IMR-90 (cell line): ENCODE data around the gene THUMPD2. TPM values are rescaled to one million over a fixed set of nuclear protein-coding genes. Genes with fewer than 3 reads are reported as not detected.

ENCODE experiments used
- ATAC-seq: fragments of 200-7000 bp; cut with Tn5 transposase; 2 replicates; pipeline ENCODE4 v1.9.1; 2020; ENCODE audit warnings: low read depth, mild to moderate bottlenecking, moderate library complexity
- BruUV-seq: library from RNA; stranded (reverse); fragments of 400-500 nt; replicated peaks from 2 replicates; lab custom pipeline; 2021; lab: Mats Ljungman, UMichigan
- CTCF ChIA-PET: fragments of 300-600 bp; formaldehyde crosslinking; extraction: SDS; loops from one replicate; lab custom pipeline; 2021; ENCODE audit warnings: antibody characterized with exemption; lab: Yijun Ruan, JAX
- POLR2A ChIA-PET: fragments of 300-600 bp; sonication (Branson Sonifier 250); formaldehyde crosslinking; loops from one replicate; lab custom pipeline; 2022; ENCODE audit warnings: antibody characterized with exemption; ENCODE audit not compliant: unreplicated experiment; lab: Charles Lee
- DNase-seq: peaks from one replicate; pipeline ENCODE4 v3.0.0; 2013
- H2AFZ ChIP-seq: replicated peaks from 2 replicates; pipeline ENCODE3; 2013; ENCODE audit warnings: low read length, mild to moderate bottlenecking; ENCODE audit not compliant: poor library complexity
- H2AK5ac ChIP-seq: 2 replicates; pipeline ENCODE4 v1.6.1; 2013; ENCODE audit warnings: low read depth, low read length, inconsistent platforms
- H2AK9ac ChIP-seq: replicated peaks from 2 replicates; pipeline ENCODE3; 2013; ENCODE audit warnings: mild to moderate bottlenecking, low read depth, low read length, moderate library complexity; ENCODE audit not compliant: poor library complexity
- H2BK120ac ChIP-seq: 2 replicates; pipeline ENCODE4 v1.6.1; 2013; ENCODE audit warnings: low read depth, low read length, inconsistent platforms
- H2BK15ac ChIP-seq: 3 replicates; pipeline ENCODE4 v1.6.1; 2013; ENCODE audit warnings: low read depth, low read length, inconsistent platforms
- H2BK20ac ChIP-seq: 2 replicates; pipeline ENCODE4 v1.6.1; 2013; ENCODE audit warnings: low read depth, mild to moderate bottlenecking, inconsistent platforms, low read length, moderate library complexity
- H2BK5ac ChIP-seq: 2 replicates; pipeline ENCODE4 v1.6.1; 2013; ENCODE audit warnings: mild to moderate bottlenecking, low read depth, low read length, inconsistent platforms; ENCODE audit not compliant: poor library complexity, severe bottlenecking
- H3K14ac ChIP-seq: replicated peaks from 2 replicates; pipeline ENCODE4 v1.6.1; 2013; ENCODE audit warnings: low read depth, low read length, inconsistent platforms
- H3K18ac ChIP-seq: 2 replicates; pipeline ENCODE4 v1.6.1; 2013; ENCODE audit warnings: low read depth, low read length, control low read depth
- H3K23ac ChIP-seq: 2 replicates; pipeline ENCODE4 v1.6.1; 2013; ENCODE audit warnings: low read depth, low read length, inconsistent platforms
- H3K27ac ChIP-seq: 2 replicates; pipeline ENCODE4 v1.5.1; 2013; ENCODE audit warnings: mild to moderate bottlenecking, control low read depth, low read length; ENCODE audit not compliant: insufficient read depth
- H3K27me3 ChIP-seq: 2 replicates; pipeline ENCODE4 v1.6.1; 2013; ENCODE audit warnings: low read length; ENCODE audit not compliant: control insufficient read depth, insufficient read depth
- H3K36me3 ChIP-seq: 2 replicates; pipeline ENCODE4 v1.6.1; 2013; ENCODE audit warnings: low read length, mixed read lengths; ENCODE audit not compliant: control insufficient read depth, insufficient read depth
- H3K4ac ChIP-seq: 2 replicates; pipeline ENCODE4 v1.6.1; 2013; ENCODE audit warnings: low read depth, low read length, inconsistent platforms
- H3K4me1 ChIP-seq: 2 replicates; pipeline ENCODE4 v1.6.1; 2013; ENCODE audit warnings: low read length, mixed read lengths; ENCODE audit not compliant: control insufficient read depth, insufficient read depth
- H3K4me2 ChIP-seq: 2 replicates; pipeline ENCODE4 v1.6.1; 2013; ENCODE audit warnings: low read depth, mild to moderate bottlenecking, control low read depth, low read length, moderate library complexity
- H3K4me3 ChIP-seq: 2 replicates; pipeline ENCODE4 v1.5.1; 2013; ENCODE audit warnings: low read depth, mild to moderate bottlenecking, control low read depth, low read length, moderate library complexity; ENCODE audit not compliant: insufficient read depth
- H3K56ac ChIP-seq: 2 replicates; pipeline ENCODE4 v1.6.1; 2013; ENCODE audit warnings: low read length, inconsistent platforms; ENCODE audit not compliant: insufficient read depth; ENCODE audit errors: extremely low read depth
- H3K79me1 ChIP-seq, 2 experiments: 2 replicates each; pipeline ENCODE4 v1.6.1; 2013; ENCODE audit warnings: low read length in 2 of 2, inconsistent platforms in 1 of 2, low read depth in 1 of 2
- H3K9ac ChIP-seq: 2 replicates; pipeline ENCODE4 v1.6.1; 2013; ENCODE audit warnings: low read depth, low read length, control low read depth
- H3K9me1 ChIP-seq: 2 replicates; pipeline ENCODE4 v1.6.1; 2013; ENCODE audit warnings: low read length, inconsistent platforms; ENCODE audit not compliant: insufficient read depth
- H3K9me3 ChIP-seq: 2 replicates; pipeline ENCODE4 v1.6.1; 2013; ENCODE audit warnings: low read length; ENCODE audit not compliant: control insufficient read depth, insufficient read depth
- H4K20me1 ChIP-seq: 2 replicates; pipeline ENCODE4 v1.6.1; 2013; ENCODE audit warnings: low read length, inconsistent platforms; ENCODE audit not compliant: insufficient read depth
- H4K5ac ChIP-seq: 2 replicates; pipeline ENCODE4 v1.6.1; 2013; ENCODE audit warnings: mild to moderate bottlenecking, low read depth, low read length, control low read depth
- H4K8ac ChIP-seq, 2 experiments: 2 replicates each; pipeline ENCODE4 v1.6.1; 2013; ENCODE audit warnings: low read depth in 2 of 2, low read length in 2 of 2, control low read depth in 1 of 2, inconsistent platforms in 1 of 2
- H4K91ac ChIP-seq: 2 replicates; pipeline ENCODE4 v1.6.1; 2013; ENCODE audit warnings: low read depth, low read length, inconsistent platforms; ENCODE audit not compliant: insufficient read depth
- BHLHE40 ChIP-seq: fragments of 150-350 bp; IDR thresholded peaks from 2 replicates; pipeline ENCODE4 v1.6.1; 2016; ENCODE audit warnings: mild to moderate bottlenecking, low read depth, low read length
- CEBPB ChIP-seq: IDR thresholded peaks from 2 replicates; pipeline ENCODE4 v1.6.1; 2012; ENCODE audit warnings: low read depth, low read length, improper control_type of control experiment
- CHD1 ChIP-seq: IDR thresholded peaks from 2 replicates; pipeline ENCODE4 v1.6.1; 2012; ENCODE audit warnings: low read depth, low read length, improper control_type of control experiment
- CTCF ChIP-seq: conservative IDR thresholded peaks from 2 replicates; pipeline ENCODE4 v1.5.1; 2012; ENCODE audit warnings: mild to moderate bottlenecking, low read depth, low read length, improper control_type of control experiment
- ELK1 ChIP-seq: fragments of 150-350 bp; IDR thresholded peaks from 2 replicates; pipeline ENCODE4 v1.6.1; 2016; ENCODE audit warnings: low read depth, mild to moderate bottlenecking, low read length, moderate library complexity, borderline replicate concordance
- FOS ChIP-seq: fragments of 150-350 bp; IDR thresholded peaks from 2 replicates; pipeline ENCODE4 v1.6.1; 2016; ENCODE audit warnings: low read depth, low read length
- MAFK ChIP-seq: IDR thresholded peaks from 2 replicates; pipeline ENCODE4 v1.6.1; 2012; ENCODE audit warnings: low read depth, low read length, improper control_type of control experiment
- MAZ ChIP-seq: IDR thresholded peaks from 2 replicates; pipeline ENCODE4 v1.6.1; 2012; ENCODE audit warnings: low read depth, mild to moderate bottlenecking, low read length, improper control_type of control experiment, moderate library complexity, borderline replicate concordance
- NFE2L2 ChIP-seq: fragments of 150-350 bp; IDR thresholded peaks from 2 replicates; pipeline ENCODE4 v1.6.1; 2016; ENCODE audit warnings: low read depth, mild to moderate bottlenecking, low read length
- POLR2A ChIP-seq: IDR thresholded peaks from 2 replicates; pipeline ENCODE4 v1.6.1; 2012; ENCODE audit warnings: mild to moderate bottlenecking, low read depth, low read length
- RAD21 ChIP-seq: IDR thresholded peaks from 2 replicates; pipeline ENCODE4 v1.6.1; 2012; ENCODE audit warnings: low read length, improper control_type of control experiment
- RCOR1 ChIP-seq: IDR thresholded peaks from 2 replicates; pipeline ENCODE4 v1.6.1; 2012; ENCODE audit warnings: mild to moderate bottlenecking, low read length, improper control_type of control experiment; ENCODE audit not compliant: insufficient replicate concordance
- RFX5 ChIP-seq: IDR thresholded peaks from 2 replicates; pipeline ENCODE4 v1.8.0; 2012; ENCODE audit warnings: low read depth, mild to moderate bottlenecking, low read length, moderate library complexity
- SMC3 ChIP-seq: fragments of 150-350 bp; IDR thresholded peaks from 2 replicates; pipeline ENCODE4 v1.6.1; 2016; ENCODE audit warnings: low read depth, mild to moderate bottlenecking, antibody characterized with exemption, low read length, moderate library complexity
- USF2 ChIP-seq: fragments of 150-350 bp; IDR thresholded peaks from 2 replicates; pipeline ENCODE4 v1.6.1; 2017; ENCODE audit warnings: mild to moderate bottlenecking, antibody characterized with exemption, low read length, low read depth
- WGBS, 2 experiments: methylation state at CpG; one replicate each; pipeline versions ENCODE4 v1.1.5 to v1.1.7; 2013; ENCODE audit warnings: missing lambda C conversion rate in 2 of 2; ENCODE audit not compliant: insufficient read length in 1 of 2; ENCODE audit errors: extremely low coverage in 2 of 2; 5-methylcytosine and 5-hydroxymethylcytosine counted together
- dilution Hi-C: fragments of 300-500 bp; cut with HindIII; formaldehyde crosslinking; loops from one replicate; pipeline ENCODE4 v1.14.3; 2018; ENCODE audit warnings: low sequenced_read_pairs; ENCODE audit not compliant: unreplicated experiment
- in situ Hi-C: fragments of 300-500 bp; cut with MboI; formaldehyde crosslinking; loops from 3 replicates; pipeline ENCODE4 v1.14.3; 2019; ENCODE audit warnings: low sequenced_read_pairs, inconsistent platforms, mixed read lengths
- intact Hi-C: fragments of 100-400 bp; cut with micrococcal nuclease; formaldehyde crosslinking; loops from 2 replicates; pipeline ENCODE4 v1.10.0; 2022
- polyA plus RNA-seq, 3 experiments: library from polyadenylated mRNA; depleted of rRNA; stranded (reverse); fragments of >200 nt; gene quantifications; 2 replicates each; pipeline ENCODE4 v1.2.3, GENCODE V29; 2012; ENCODE audit warnings: low replicate concordance in 1 of 3
- total RNA-seq: library from RNA; depleted of rRNA; stranded (reverse); fragments of >200 nt; gene quantifications from 2 replicates; pipeline ENCODE4 v1.2.3, GENCODE V29; 2012

The THUMPD2 gene
- total and polyA plus RNA-seq, 2 of the 4 experiments (the other 2 are of a cell fraction), result 4.8 to 7.0 TPM

- Histone ChIP-seq H3K9me3 (no peaks in the 10 kb centered on the region), H2AFZ (peak overlapping the region; percentile 100), H2AK9ac (peak overlapping the region; percentile 82), H4K20me1 (no peaks in the 10 kb centered on the region), H3K27ac (peak overlapping the region; percentile 35), H3K9ac (no peak overlapping the region), H3K36me3 (peaks cover 2% of the 10 kb centered on the region; the same call in 1 of the 2 replicates), H4K8ac (peak overlapping the region; percentile 36 to 76), H2BK120ac (peak overlapping the region; percentile 38; the same call in 1 of the 2 replicates), H2AK5ac (no peak overlapping the region; the same call in 1 of the 2 replicates), H3K23ac (no peak overlapping the region), H2BK5ac (peak overlapping the region; percentile 96), H3K14ac (peak overlapping the region; percentile 84), H4K5ac (peak overlapping the region; percentile 74), H2BK15ac (peak overlapping the region; percentile 9; the same call in 1 of the 3 replicates), H3K27me3 (no peaks in the 10 kb centered on the region), H3K9me1 (0 out of 2 replicates have a peak, but pooled peaks cover 7% of the 10 kb centered on the region), H3K18ac (peak overlapping the region; percentile 26; the same call in 1 of the 2 replicates), H3K79me1 (peaks cover 6 to 27% of the 10 kb centered on the region in 2 experiments; a peak in 3 of 4 replicates), H3K56ac (no peak overlapping the region), H2BK20ac (no peak overlapping the region; the same call in 1 of the 2 replicates), H3K4me2 (peak overlapping the region; percentile 87), H3K4me3 (peak overlapping the region; percentile 100), H3K4ac (peak overlapping the region; percentile 38; the same call in 1 of the 2 replicates), H3K4me1 (peaks cover 9% of the 10 kb centered on the region), H4K91ac (peak overlapping the region; percentile 28; the same call in 1 of the 2 replicates)
- dilution Hi-C loops, result no loop called here
- CTCF ChIA-PET, result no interaction called here
- POLR2A ChIA-PET, result no interaction called here
- DNase-seq (no peak), ATAC-seq (no peak)
- WGBS, 2 experiments, result 80% methylated on average over 1 of the region's 9 CpGs; no CpG with 5 or more reads in 1 of the 2 experiments
- intact Hi-C loops, result loop anchor here (10.0 kb wide), 1 partner anchor 285 kb away; no protein-coding TSS in a partner anchor
- in situ Hi-C loops, result no loop called here
- BruUV-seq, result no TSS peak
- no peak for TF ChIP-seq RAD21
- TF ChIP-seq POLR2A, result no peak
- no peak for TF ChIP-seq MAZ
- no peak for TF ChIP-seq MAFK
- no peak for TF ChIP-seq SMC3
- no peak for TF ChIP-seq CTCF
- no peak for TF ChIP-seq RFX5
- TF ChIP-seq BHLHE40, result no peak
- no peak for TF ChIP-seq RCOR1
- no peak for TF ChIP-seq ELK1
- TF ChIP-seq FOS, result no peak
- no peak for TF ChIP-seq USF2
- no peak for TF ChIP-seq CHD1
- TF ChIP-seq NFE2L2, result no peak
- TF ChIP-seq CEBPB, result no peak
Observed at GRCh38 chr2:39779341-39779851, 338 bp upstream of the THUMPD2 start.
